Measurements from ENCODE around the gene TMEM163. TPM values are rescaled to one million over a fixed set of nuclear protein-coding genes. Genes with fewer than 3 reads are reported as not detected.

TMEM163 gene
- total RNA-seq, 2 donors from 2014 or later, result 0.93 to 2.6 TPM

DNA sequence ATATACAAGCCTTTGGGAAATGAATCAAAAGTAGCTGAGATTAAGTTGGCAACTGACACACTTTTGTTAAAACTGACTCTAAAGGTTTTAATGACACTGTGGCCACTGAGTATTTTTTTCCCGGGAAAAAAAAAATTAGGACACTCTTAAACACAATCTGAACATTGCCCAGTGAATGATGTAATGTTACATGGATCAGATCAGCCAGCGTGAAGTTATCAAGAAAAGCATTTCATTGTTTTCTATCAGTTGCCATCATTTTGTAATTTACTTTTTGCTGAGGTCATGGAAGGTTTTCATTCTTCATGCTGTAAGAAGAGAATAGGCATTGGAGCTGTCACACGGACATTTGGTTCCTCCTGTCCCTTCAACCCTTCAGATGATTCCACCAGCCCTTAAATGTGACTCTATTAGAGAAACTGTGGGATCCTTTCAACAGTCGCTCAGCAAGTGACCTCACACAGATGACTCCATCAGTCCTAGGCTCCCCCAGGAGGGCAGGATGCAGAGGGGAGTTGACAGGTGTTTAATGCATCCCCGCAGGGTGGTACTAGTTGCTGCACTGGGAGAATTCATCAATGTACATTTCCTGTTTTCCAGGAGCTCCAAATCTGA lies 300.7 kb downstream of the TMEM163 start:
- Mint-ChIP-seq H3K36me3 (peaks cover 4% of the 10 kb centered on the region), H3K4me1 (ENCODE audit: low read depth in 2 of 2) (no peaks in the 10 kb centered on the region), H3K27ac (no peak overlapping the region), H3K9me3 (no peaks in the 10 kb centered on the region), H3K4me3 (no peak overlapping the region), H3K27me3 (no peaks in the 10 kb centered on the region)
- no peak for ATAC-seq
- DNase-seq (ENCODE audit: low spot score), result no peak

DNA sequence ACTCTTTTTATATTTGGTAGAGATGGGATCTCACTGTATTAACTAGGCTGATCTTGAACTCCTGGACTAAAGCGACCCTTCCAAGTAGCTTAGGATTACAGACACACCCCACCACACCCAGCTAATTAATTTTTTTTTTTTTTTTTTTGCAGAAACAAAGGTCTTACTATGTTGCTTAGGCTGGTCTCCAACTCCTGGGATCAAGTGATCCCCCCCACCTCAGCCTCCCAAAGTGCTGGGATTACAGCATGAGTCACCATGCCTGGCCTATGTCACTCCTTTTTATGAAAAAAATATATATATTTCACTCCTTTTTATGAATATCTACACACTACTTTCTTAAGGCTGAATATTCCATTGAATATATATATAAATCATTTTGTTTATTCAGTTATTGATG lies 302.2 kb downstream of the TMEM163 start:
- ATAC-seq (no peak), DNase-seq (ENCODE audit: low spot score) (no peak)
- Mint-ChIP-seq H3K27ac (no peak overlapping the region), H3K4me1 (ENCODE audit: low read depth in 2 of 2) (peaks cover 8 to 9% of the 10 kb centered on the region in 2 donors), H3K36me3 (no peaks in the 10 kb centered on the region), H3K9me3 (no peaks in the 10 kb centered on the region), H3K27me3 (no peaks in the 10 kb centered on the region), H3K4me3 (no peak overlapping the region)

DNA sequence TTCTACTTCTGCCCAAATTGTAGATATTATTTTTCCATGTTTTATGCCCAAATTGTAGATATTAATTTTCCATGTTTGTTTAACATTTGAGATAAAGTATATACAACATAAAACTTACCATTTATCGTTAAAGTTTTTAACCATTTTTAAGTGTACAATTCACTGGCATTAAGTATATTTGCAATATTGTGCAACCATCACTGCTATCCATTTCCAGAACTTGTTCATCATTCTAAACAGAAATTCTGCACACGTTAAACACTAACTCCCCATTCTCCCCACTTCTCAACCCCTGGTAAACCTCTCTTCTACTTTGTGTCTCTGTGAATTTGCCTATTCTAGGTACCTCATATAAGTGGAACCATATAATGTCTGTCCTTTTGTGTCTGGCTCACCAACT lies 302.8 kb downstream of the TMEM163 start:
- DNase-seq (ENCODE audit: low spot score), result no peak
- H3K36me3 Mint-ChIP-seq, result no peaks in the 10 kb centered on the region
- no peaks in the 10 kb centered on the region for H3K27me3 Mint-ChIP-seq
- H3K4me3 Mint-ChIP-seq, result no peak overlapping the region
- H3K4me1 Mint-ChIP-seq (ENCODE audit: low read depth in 2 of 2), result peaks cover 14 to 15% of the 10 kb centered on the region in 2 donors
- H3K9me3 Mint-ChIP-seq, result no peaks in the 10 kb centered on the region
- H3K27ac Mint-ChIP-seq, result no peak overlapping the region
- ATAC-seq, result no peak

DNA sequence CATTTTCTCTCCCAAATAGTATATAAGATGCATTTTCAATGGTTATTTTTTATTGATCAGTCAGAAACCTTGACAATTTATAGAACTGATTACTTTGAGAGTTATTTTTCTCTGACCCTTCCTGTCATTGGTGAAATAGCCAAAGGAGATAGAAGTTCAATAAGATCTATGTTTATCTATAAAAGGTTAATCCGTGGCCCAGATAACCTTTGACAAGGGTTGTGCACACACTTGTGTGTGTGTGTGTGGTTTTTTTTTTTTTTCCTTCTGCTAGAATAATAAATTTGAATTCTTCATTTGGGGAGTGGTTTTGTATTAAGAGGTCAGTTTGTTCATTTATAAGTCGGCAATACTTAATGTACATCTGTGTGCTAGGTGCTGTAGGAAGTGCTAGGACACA lies 304.9 kb downstream of the TMEM163 start:
- Mint-ChIP-seq H3K27ac (no peak overlapping the region), H3K4me3 (no peak overlapping the region), H3K4me1 (ENCODE audit: low read depth in 2 of 2) (peaks cover 30 to 36% of the 10 kb centered on the region in 2 donors), H3K36me3 (no peaks in the 10 kb centered on the region), H3K9me3 (no peaks in the 10 kb centered on the region), H3K27me3 (no peaks in the 10 kb centered on the region)
- DNase-seq (ENCODE audit: low spot score) (no peak), ATAC-seq (no peak)

DNA sequence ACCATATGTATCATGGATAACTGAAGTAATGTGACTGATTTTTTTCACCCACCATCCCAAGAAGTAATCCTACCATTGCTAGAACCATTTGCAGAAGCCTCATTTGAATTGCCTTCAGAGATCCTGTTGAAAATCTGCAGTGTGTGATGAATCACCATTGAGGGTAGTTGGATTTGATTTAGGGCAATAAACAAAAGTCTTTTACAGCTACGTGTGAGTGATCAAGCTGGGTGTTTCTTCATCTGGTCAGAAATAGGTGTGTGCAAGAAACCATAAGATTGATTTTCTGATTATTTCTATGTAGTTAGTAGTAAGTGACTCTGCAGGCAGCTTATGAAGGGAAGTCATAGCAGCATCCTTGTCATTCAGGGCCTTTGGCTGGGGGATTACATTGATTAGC lies 305.4 kb downstream of the TMEM163 start:
- DNase-seq (ENCODE audit: low spot score) (no peak), ATAC-seq (no peak)
- H3K4me3 Mint-ChIP-seq, result no peak overlapping the region
- H3K9me3 Mint-ChIP-seq, result no peaks in the 10 kb centered on the region
- H3K27me3 Mint-ChIP-seq, result no peaks in the 10 kb centered on the region
- H3K4me1 Mint-ChIP-seq (ENCODE audit: low read depth in 2 of 2), result peaks cover 34 to 41% of the 10 kb centered on the region in 2 donors
- H3K27ac Mint-ChIP-seq, result no peak overlapping the region
- H3K36me3 Mint-ChIP-seq, result no peaks in the 10 kb centered on the region

DNA sequence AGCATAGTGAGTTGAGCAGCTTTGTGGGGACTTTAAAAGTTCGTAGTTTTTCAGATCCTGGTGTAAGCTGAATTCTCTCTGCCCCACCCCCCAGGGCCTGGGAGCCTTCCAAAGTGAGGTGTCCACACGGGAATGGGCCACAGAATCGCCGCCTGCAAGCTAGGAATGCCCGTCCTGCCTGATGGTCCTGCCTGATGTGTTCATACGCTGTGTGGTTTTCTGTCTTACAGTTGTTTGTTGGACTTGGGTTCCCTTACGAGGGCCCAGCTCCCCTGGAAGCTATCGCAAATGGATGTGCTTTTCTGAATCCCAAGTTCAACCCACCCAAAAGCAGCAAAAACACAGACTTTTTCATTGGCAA lies 306.2 kb downstream of the TMEM163 start:
- no peaks in the 10 kb centered on the region for H3K36me3 Mint-ChIP-seq
- no peaks in the 10 kb centered on the region for H3K27me3 Mint-ChIP-seq
- H3K4me1 Mint-ChIP-seq (ENCODE audit: low read depth in 2 of 2), result peaks cover 42 to 49% of the 10 kb centered on the region in 2 donors
- H3K4me3 Mint-ChIP-seq, result no peak overlapping the region
- ATAC-seq (no peak), DNase-seq (ENCODE audit: low spot score) (no peak)
- H3K27ac Mint-ChIP-seq, result no peak overlapping the region
- no peaks in the 10 kb centered on the region for H3K9me3 Mint-ChIP-seq

DNA sequence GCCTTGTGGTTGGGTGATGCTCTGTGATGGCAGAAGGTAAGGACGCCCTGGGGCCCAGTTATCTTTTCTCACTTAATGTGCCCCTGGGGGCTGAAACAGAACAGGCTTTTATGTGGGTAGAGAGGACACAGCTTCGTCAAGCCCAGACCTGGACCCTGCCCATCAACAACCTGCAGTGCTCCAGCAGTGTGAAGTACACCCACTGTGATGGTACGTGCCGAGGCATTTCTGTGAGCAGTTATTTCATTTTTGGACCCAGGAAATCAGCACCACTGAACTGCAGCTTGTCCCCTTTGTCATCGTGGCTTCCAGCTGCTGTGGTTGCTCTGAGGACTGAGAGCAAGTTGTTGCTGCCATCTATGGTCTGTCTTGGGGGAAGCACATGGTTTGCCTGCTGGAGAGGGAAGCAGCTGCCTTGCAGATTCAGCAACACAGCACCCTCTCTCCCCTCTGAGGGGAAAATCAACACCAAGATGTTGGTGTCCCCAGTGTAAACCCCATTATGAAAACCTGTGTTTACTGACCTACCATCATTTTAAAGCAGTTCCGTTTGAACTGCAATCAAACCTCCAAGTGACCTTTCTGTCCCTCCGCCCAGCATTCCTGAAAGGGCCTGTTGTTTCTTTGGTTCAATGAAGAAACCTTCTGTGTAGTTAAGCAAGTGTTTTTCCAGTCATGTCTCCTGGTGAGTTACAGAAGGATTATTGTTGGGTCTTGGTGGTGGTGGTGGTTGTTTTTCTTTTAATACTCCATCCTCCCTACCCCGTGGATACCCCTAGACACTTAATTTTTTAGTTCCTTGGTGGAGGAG lies 306.8 kb downstream of the TMEM163 start:
- peak; percentile 71 for DNase-seq (ENCODE audit: low spot score)
- Mint-ChIP-seq H3K27ac (peak overlapping the region in 1 of 2 donors; percentile 90), H3K4me1 (ENCODE audit: low read depth in 2 of 2) (peaks cover 48 to 55% of the 10 kb centered on the region in 2 donors), H3K4me3 (no peak overlapping the region), H3K9me3 (no peaks in the 10 kb centered on the region), H3K36me3 (no peaks in the 10 kb centered on the region), H3K27me3 (no peaks in the 10 kb centered on the region)
- ATAC-seq, result peak; percentile 89 to 91

DNA sequence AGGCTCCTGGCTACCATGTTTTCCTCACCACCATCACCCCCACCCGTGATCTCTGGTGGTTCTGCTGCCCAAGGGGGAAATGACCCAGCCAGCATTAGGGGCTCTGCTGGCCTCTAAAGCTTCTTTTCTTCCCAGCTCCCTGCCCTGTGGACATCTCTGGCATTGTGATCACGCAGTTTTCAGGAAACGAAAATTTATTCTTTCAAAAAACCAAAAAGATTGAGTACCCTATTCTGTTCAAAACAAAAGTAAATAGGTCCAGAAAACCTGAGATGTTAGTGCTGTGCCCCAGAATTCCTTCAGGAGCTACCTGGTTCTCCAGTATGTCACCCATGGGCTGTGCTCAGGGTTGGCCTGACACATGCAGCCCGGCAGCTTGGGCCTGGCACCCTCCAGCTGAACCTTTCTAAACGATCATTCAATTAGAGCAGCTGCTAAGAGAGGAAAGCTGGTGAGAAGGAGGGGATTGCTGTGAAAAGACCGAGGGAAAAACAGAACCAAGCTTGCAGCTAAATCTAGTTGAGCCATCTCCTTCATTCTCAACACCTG lies 307.4 kb downstream of the TMEM163 start:
- Mint-ChIP-seq H3K4me1 (ENCODE audit: low read depth in 2 of 2) (peaks cover 52 to 59% of the 10 kb centered on the region in 2 donors), H3K9me3 (no peaks in the 10 kb centered on the region), H3K27ac (peak overlapping the region in 1 of 2 donors; percentile 90), H3K27me3 (no peaks in the 10 kb centered on the region), H3K36me3 (no peaks in the 10 kb centered on the region), H3K4me3 (peak overlapping the region; percentile 32)
- ATAC-seq (no peak), DNase-seq (ENCODE audit: low spot score) (no peak)

DNA sequence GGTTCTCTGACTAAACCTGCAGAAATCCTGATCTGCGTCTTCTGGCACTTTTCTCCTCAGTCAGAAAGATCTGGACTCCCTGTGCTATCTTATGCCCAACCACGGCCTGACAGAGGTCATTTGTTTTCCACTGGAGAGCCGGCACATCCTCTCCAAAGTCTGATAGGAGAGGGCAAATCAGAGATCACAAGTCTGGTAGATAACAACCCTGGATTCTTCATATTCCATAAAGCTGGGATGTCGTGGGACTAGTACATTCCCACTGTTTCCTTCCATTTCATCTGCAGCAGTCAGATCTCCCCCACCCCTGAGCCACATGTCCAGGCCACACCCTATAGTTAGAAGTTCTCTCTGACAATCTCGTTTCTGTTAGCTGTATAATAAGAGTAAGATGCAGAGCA lies 308.0 kb downstream of the TMEM163 start:
- H3K36me3 Mint-ChIP-seq, result no peaks in the 10 kb centered on the region
- DNase-seq (ENCODE audit: low spot score) (no peak), ATAC-seq (no peak)
- H3K9me3 Mint-ChIP-seq, result no peaks in the 10 kb centered on the region
- peak overlapping the region in 1 of 2 donors; percentile 90 for H3K27ac Mint-ChIP-seq
- H3K27me3 Mint-ChIP-seq, result no peaks in the 10 kb centered on the region
- H3K4me3 Mint-ChIP-seq, result peak overlapping the region; percentile 32
- H3K4me1 Mint-ChIP-seq (ENCODE audit: low read depth in 2 of 2), result peaks cover 56 to 63% of the 10 kb centered on the region in 2 donors

DNA sequence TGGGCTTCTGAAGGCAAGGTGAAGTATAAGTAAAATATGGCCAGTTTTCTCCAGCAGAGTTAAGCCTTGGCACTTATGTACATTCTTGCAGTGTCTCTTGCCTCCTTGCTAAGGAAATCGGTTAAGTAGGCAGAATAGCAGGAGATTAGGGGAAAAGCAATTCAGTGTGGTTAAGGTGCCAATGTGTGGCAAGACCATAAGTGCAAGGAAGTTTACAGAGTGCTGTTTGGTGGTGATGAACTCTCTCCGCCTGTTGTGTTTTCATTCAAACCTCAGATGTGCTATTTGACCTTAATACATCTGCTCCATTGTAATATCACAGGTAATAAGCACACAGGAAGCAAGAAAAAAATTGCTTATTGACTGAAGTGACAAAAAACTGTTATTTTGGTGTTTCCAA lies 308.8 kb downstream of the TMEM163 start:
- Mint-ChIP-seq H3K4me1 (ENCODE audit: low read depth in 2 of 2) (peaks cover 60 to 63% of the 10 kb centered on the region in 2 donors), H3K27me3 (no peaks in the 10 kb centered on the region), H3K4me3 (peak overlapping the region; percentile 45), H3K27ac (peak overlapping the region in 1 of 2 donors; percentile 90), H3K36me3 (no peaks in the 10 kb centered on the region), H3K9me3 (no peaks in the 10 kb centered on the region)
- ATAC-seq, result peak; percentile 59 to 78
- peak; percentile 67 for DNase-seq (ENCODE audit: low spot score)

DNA sequence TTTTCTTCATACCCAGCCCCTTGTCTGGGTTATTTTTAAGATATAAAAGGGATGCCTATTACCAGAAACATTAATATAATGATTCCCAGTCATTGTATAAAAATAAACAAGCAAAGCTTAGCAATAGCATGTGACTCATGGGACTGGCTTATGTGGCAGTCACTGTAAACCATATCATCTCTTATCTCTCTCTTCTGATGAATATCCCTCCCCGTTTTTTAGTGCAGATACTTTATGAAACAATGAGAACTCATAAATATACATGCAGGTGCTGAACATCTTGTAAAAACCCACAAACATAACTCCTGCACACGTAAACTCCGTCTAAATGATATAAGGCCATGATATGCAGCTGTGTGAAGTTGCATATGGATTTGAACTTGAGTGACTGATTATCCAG lies 310.0 kb downstream of the TMEM163 start:
- no peak for ATAC-seq
- H3K27me3 Mint-ChIP-seq, result no peaks in the 10 kb centered on the region
- peak overlapping the region in 1 of 2 donors; percentile 90 for H3K27ac Mint-ChIP-seq
- no peak for DNase-seq (ENCODE audit: low spot score)
- H3K4me1 Mint-ChIP-seq (ENCODE audit: low read depth in 2 of 2), result peaks cover 63% of the 10 kb centered on the region in 2 donors
- H3K36me3 Mint-ChIP-seq, result peaks cover 8% of the 10 kb centered on the region
- no peak overlapping the region for H3K4me3 Mint-ChIP-seq
- no peaks in the 10 kb centered on the region for H3K9me3 Mint-ChIP-seq

DNA sequence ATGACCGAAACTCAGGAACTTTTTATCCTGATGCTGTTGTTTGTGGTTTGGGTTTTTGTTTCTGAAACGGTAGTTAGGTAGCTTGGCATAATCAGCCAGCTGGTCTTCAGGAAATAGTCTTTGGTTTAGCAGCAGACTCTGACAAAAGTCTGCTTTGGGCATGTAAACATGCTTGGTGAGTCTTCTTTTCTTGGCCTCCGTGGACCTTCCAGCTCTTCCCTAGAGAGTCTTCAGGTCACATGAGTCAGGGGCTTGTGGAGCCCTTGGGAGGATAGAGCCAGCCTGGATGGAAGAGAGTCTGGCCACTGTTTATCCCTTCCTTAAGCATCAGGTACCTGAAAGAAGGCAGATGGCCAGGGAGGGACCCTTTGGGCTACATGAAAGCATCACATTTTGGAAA lies 310.4 kb downstream of the TMEM163 start:
- H3K27ac Mint-ChIP-seq, result peak overlapping the region in 1 of 2 donors; percentile 90
- no peak for DNase-seq (ENCODE audit: low spot score)
- H3K27me3 Mint-ChIP-seq, result no peaks in the 10 kb centered on the region
- H3K4me3 Mint-ChIP-seq, result peak overlapping the region; percentile 52
- H3K9me3 Mint-ChIP-seq, result no peaks in the 10 kb centered on the region
- H3K4me1 Mint-ChIP-seq (ENCODE audit: low read depth in 2 of 2), result peaks cover 63 to 66% of the 10 kb centered on the region in 2 donors
- peaks cover 11% of the 10 kb centered on the region for H3K36me3 Mint-ChIP-seq
- ATAC-seq, result no peak

DNA sequence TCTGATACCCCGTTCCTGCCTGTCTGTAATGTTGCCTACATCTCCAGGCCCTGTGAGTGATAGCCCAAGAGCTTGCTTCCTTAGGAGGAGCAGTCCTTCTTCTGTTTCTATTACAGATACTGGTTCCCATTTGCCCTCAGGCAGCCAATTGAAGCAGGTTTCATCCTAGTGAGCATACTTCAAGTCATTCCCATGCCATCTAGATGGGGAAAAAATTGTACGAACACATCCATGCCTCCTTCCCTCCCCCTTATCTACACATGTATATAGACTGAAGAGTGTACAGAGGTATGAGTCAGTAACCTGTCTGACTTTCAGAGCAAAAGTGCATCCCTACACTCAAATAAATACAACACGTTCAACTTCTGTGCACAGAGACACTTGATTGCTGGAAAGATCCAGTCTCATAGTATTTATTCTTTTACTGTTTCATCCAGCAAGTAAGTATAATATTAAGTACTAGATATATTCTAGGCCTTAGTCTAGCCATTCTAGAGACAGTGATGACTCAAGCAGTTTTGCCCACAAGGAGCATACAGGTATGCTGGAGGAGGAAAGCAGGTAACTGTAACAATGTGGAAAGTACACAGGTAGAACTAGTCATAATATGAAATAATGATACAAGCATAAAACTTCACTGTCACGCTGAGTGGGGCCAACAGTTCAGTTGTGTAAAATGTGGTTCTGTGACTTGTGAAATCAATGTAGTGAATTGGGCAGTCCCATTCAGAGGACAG lies 311.5 kb downstream of the TMEM163 start:
- H3K27ac Mint-ChIP-seq, result peak overlapping the region in 1 of 2 donors; percentile 90
- H3K36me3 Mint-ChIP-seq, result peaks cover 17% of the 10 kb centered on the region
- DNase-seq (ENCODE audit: low spot score), result no peak
- no peaks in the 10 kb centered on the region for H3K27me3 Mint-ChIP-seq
- no peak overlapping the region for H3K4me3 Mint-ChIP-seq
- no peaks in the 10 kb centered on the region for H3K9me3 Mint-ChIP-seq
- peak in 1 of 2 donors; percentile 75 for ATAC-seq
- peaks cover 61 to 68% of the 10 kb centered on the region in 2 donors for H3K4me1 Mint-ChIP-seq (ENCODE audit: low read depth in 2 of 2)
